NCI-H146 treated with DMSO at 0.1 percent for 48 hours (cell line): ENCODE measurements around the gene SETD7.
"Not testable (repeated sequence)": the region's sequence is repeated elsewhere in the genome, so short reads cannot be mapped to it uniquely, and the experiment has no call there.

Experiments
- DNase-seq: peaks from one replicate; lab custom pipeline; 2025; ENCODE audit not compliant: unreplicated experiment; lab: John Stamatoyannopoulos, UW

SETD7 gene

DNA sequence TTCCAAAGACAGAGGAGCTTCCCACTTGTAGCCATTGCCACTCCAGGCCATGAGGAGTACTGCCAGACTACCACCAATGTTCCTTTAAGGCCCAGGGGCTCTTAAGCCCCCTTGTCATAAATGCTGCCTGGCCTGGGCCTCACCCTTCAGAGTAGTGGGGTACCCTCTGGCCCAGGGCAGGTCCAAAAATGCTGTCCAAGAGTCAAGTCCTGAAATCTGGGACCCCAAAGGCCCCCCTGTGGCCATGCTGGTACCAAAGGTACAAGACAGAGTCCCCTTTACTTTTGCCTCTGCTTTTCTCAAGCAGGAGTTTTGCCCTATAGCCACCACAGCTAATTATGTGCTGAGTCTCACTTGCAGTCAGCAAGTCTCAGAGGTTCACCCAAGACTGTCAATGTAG, 85.7 kb downstream of the SETD7 start:
- DNase-seq = no peak

- DNase-seq = no peak
Observed at GRCh38 chr4:139469869-139470268, 86.2 kb downstream of the SETD7 start.

- no peak for DNase-seq
Observed at GRCh38 chr4:139469216-139469615, 86.8 kb downstream of the SETD7 start.

DNA sequence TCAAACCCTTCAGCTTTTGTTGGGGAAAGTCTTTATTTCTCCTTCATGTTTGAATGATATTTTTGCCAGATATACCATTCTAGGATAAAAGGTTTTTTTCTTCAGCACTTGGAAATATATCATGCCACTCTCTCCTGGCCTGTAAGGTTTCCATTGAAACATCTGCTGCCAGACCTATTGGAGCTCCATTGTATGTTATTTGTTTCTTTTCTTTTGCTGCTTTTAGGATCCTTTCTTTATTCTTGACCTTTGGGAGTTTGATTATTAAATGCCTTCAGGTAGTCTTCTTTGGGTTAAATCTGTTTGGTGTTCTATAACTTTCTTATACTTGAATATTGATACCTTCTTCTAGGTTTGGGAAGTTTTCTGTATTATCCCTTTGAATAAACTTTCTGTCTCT, 87.3 kb downstream of the SETD7 start:
- DNase-seq = not testable (repeated sequence)

GRCh38 chr4:139465922-139466321, 90.1 kb downstream of the SETD7 start:
- no peak for DNase-seq

DNA sequence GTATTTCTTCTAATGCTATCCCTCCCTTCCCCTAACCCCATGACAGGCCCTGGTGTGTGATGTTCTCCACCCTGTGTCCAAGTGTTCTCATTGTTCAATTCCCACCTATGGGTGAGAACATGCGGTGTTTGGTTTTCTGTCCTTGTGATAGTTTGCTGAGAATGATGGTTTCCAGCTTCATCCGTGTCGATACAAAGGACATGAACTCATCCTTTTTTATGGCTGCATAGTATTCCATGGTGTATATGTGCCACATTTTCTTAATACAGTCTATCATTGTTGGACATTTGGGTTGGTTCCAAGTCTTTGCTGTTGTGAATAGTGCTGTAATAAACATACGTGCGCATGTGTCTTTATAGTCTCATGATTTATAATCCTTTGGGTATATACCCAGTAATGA, 91.5 kb downstream of the SETD7 start:
- DNase-seq = not testable (repeated sequence)

GRCh38 chr4:139461022-139461628, 94.9 kb downstream of the SETD7 start:
- DNase-seq = no peak

DNA sequence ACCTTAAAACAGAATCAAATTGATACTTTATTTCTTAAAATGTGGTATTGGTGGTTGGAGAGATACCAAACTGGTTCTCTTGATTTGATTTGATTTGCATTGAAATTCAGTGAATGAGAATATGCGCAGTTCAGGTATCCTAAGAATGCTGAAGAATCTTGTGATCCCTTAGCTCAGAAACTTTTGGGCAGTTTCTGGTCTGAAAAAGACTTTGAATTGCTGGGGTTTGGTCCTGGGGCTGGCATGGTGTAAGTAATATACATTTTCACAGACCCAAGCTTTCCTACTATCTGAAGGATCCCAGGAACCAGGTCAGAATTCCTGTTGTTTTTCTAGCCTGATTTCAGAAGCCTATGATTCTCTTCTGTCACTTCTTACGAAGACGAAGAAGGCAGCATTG, 95.5 kb downstream of the SETD7 start:
- DNase-seq = no peak

DNA sequence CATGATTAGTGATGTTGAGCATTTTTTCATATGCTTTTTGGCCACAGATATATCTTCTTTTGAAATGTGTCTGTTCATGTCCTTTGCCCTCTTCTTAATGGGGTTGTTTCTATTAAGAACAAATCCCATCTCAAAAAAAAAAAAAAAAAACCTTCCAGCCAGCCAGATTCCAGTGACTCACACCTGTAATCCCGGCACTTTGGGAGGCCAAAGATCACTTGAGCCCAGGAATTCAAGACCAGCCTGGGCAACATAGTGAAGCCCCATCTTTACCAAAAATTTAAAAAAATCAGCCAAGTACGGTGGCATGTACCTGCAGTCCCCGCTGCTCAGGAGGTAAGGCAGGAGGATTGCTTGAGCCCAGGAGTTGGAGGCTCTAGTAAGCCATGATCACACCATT, 97.0 kb downstream of the SETD7 start:
- no peak for DNase-seq

- DNase-seq = no peak
Observed at GRCh38 chr4:139458543-139458942, 97.5 kb downstream of the SETD7 start.

- no peak for DNase-seq
Observed at GRCh38 chr4:139457318-139457717, 98.7 kb downstream of the SETD7 start.

GRCh38 chr4:139455126-139455538, 100.9 kb downstream of the SETD7 start:
- DNase-seq = no peak

DNA sequence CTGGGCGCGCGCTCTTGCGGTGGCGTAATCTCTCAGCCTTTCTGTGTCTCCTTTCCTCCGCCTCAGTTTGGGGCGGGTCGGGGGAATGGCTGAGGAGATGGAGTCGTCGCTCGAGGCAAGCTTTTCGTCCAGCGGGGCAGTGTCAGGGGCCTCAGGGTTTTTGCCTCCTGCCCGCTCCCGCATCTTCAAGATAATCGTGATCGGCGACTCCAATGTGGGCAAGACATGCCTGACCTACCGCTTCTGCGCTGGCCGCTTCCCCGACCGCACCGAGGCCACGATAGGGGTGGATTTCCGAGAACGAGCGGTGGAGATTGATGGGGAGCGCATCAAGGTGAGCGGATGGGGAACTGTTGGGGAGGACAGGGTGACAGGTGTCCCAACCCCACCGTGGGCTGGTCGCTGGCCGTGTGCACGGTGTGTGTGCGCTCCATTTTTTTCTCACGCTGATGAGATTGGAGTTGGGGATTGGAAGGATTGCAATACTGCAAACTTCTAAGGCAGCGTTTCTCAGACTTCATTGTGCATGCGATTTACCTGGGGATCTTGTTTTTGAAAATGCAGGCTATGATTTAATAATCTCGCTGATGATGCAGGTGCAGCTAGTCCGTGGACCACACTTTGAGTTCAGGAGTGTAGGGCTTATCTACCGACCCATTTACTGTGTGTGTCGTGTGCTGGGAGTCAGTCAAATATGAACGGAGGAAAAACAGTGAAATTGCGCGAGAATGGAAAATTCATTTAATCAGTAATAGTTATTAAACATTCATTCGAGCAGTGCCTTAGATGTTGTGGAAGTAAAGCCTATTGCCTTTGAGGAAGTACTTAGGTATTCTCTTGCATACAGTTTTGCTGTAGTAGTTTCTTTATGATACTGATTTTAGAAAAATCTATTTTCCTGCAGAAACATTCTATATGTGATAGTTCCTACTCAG, 101.6 kb downstream of the SETD7 start, which contains the start of gene RAB33B:
TSS of gene RAB33B (plus strand) at position 11 of the 935 bp plus-strand sequence. CDS start at position 86, 75 bp downstream.
- no peak for DNase-seq

- DNase-seq = peak; percentile 75
Observed at GRCh38 chr4:139453371-139454110, 102.5 kb downstream of the SETD7 start.

DNA sequence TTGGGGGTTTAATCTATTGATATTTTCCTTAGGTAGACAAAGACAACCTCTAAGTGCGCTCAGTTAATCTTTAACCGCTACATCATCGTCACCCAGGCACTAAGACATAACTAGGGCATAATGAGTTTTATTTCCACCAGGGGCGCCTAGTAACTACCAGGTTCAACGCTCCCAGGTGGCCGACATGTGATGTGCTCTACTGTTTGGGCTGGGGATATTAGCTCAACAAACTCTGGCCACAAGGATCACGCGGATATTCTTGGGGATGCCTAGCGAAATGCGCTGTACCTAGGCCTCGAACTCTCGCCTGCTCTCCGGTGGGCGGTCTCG, 103.0 kb downstream of the SETD7 start:
- DNase-seq = peak; percentile 48

DNA sequence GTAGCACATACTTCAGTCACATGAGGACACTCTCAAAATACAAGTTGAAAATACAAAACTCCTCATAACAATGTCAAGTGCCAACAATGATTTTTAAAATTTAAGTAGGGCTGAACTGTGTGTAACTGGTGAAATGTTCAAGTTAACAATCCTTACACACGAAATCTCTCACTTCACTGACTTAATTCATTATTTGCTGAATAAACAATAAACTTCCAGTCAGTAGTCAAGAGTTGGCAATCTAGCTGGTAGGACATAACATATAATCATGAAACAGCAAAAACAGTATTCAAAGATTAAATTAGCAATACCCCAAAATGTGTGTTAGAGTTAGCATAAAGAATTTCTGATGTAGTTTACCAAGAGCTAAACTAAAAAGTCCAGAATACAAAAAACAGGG, 104.0 kb downstream of the SETD7 start:
- DNase-seq = no peak

DNA sequence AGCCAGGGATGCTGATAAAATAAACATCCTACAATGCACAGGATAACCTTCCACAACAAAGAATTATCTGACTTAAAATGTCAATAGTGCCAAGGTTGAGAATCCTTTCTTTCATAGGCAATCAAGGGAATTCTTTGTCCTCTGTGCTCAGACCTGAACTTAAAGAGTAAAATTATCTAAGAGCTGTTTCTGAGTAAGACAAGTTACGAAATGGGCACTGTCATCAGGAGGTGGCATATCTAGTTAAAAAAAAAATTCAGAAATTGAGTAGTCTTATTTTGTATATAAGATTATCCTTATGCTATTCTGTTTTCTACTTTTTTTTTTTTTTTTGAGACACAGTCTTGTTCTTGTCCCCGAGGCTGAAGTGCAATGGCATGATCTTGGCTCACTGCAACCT, 105.4 kb downstream of the SETD7 start:
- DNase-seq = no peak

- DNase-seq = not testable (repeated sequence)
Observed at GRCh38 chr4:139447078-139447477, 108.9 kb downstream of the SETD7 start.
